CD14-positive monocyte (primary cell): Measurements from ENCODE around the gene HERPUD1. TPM values are rescaled to one million over a fixed set of nuclear protein-coding genes. Genes with fewer than 3 reads are reported as not detected.

Experiments
- DNase-seq, 3 donors: peaks; one replicate each; pipeline ENCODE4 v3.0.0-alpha.2; 2011 to 2022
- H2AFZ ChIP-seq: 2 replicates; pipeline ENCODE4 v1.6.0; 2012; ENCODE audit warnings: mild to moderate bottlenecking, low read depth, low read length, inconsistent platforms; ENCODE audit not compliant: insufficient read depth, poor library complexity, severe bottlenecking
- H3K27ac ChIP-seq, 2 donors: 1 replicate in 1 of 2; 2 replicates in 1 of 2; pipeline ENCODE4 v1.5.1; 2012 to 2013; ENCODE audit warnings: low read length in 2 of 2, control low read depth in 1 of 2, inconsistent platforms in 1 of 2, low read depth in 1 of 2, mild to moderate bottlenecking in 1 of 2
- H3K27me3 ChIP-seq, 2 donors: one replicate each; pipeline versions ENCODE4 v1.6.0 to v1.6.1; 2011 to 2013; ENCODE audit warnings: low read length in 2 of 2; ENCODE audit not compliant: control insufficient read depth in 2 of 2, insufficient read depth in 2 of 2
- H3K36me3 ChIP-seq, 2 donors: replicated peaks in 1 of 2; 1 replicate in 1 of 2; 2 replicates in 1 of 2; pipeline versions ENCODE4 v1.5.1 to v1.6.1; 2012 to 2013; ENCODE audit warnings: low read length in 2 of 2, control low read depth in 1 of 2, inconsistent platforms in 1 of 2, mild to moderate bottlenecking in 1 of 2; ENCODE audit not compliant: insufficient read depth in 2 of 2, control insufficient read depth in 1 of 2
- H3K4me1 ChIP-seq, 2 donors: 1 replicate in 1 of 2; 2 replicates in 1 of 2; pipeline versions ENCODE4 v1.5.1 to v1.6.1; 2012 to 2013; ENCODE audit warnings: low read length in 2 of 2, control low read depth in 1 of 2, inconsistent platforms in 1 of 2, mild to moderate bottlenecking in 1 of 2, moderate library complexity in 1 of 2; ENCODE audit not compliant: insufficient read depth in 2 of 2, control insufficient read depth in 1 of 2
- H3K4me2 ChIP-seq: replicated peaks from 2 replicates; pipeline ENCODE3; 2012; ENCODE audit warnings: low read length, moderate library complexity, mild to moderate bottlenecking; ENCODE audit not compliant: poor library complexity, severe bottlenecking; ENCODE audit errors: extremely low read depth
- H3K4me3 ChIP-seq, 3 experiments: fragments of 200-600 bp in 1 of 3; sonication (generic) in 1 of 3; replicated peaks in 1 of 3; 1 replicate in 2 of 3; 2 replicates in 1 of 3; pipeline ENCODE4 v1.5.1; 2011 to 2013; ENCODE audit warnings: low read length in 3 of 3, mild to moderate bottlenecking in 3 of 3, control low read depth in 2 of 3, low read depth in 2 of 3, inconsistent platforms in 1 of 3, moderate library complexity in 1 of 3
- H3K79me2 ChIP-seq: 2 replicates; pipeline ENCODE4 v1.6.0; 2012; ENCODE audit warnings: mild to moderate bottlenecking, control low read depth, inconsistent platforms, low read length, moderate library complexity; ENCODE audit not compliant: insufficient read depth
- H3K9ac ChIP-seq: 2 replicates; pipeline ENCODE4 v1.6.0; 2017; ENCODE audit warnings: low read length, mild to moderate bottlenecking; ENCODE audit not compliant: insufficient read depth, poor library complexity, severe bottlenecking
- H3K9me3 ChIP-seq, 2 donors: replicated peaks in 1 of 2; 1 replicate in 1 of 2; 2 replicates in 1 of 2; pipeline versions ENCODE4 v1.5.1 to v1.6.1; 2012 to 2013; ENCODE audit warnings: low read length in 2 of 2, control low read depth in 1 of 2; ENCODE audit not compliant: control insufficient read depth in 1 of 2, insufficient read depth in 1 of 2
- H4K20me1 ChIP-seq: 2 replicates; pipeline ENCODE4 v1.6.0; 2012; ENCODE audit warnings: mild to moderate bottlenecking, low read length, control low read depth, moderate library complexity; ENCODE audit not compliant: insufficient read depth
- H3K27ac Mint-ChIP-seq, 7 donors: one replicate each; pipeline ENCODE4 v1.8.0; 2020; ENCODE audit warnings: mild to moderate bottlenecking in 7 of 7, mixed read lengths in 7 of 7, moderate library complexity in 6 of 7, inconsistent platforms in 2 of 7
- H3K27me3 Mint-ChIP-seq, 3 donors: one replicate each; pipeline ENCODE4 v1.8.0; 2021 to 2022; ENCODE audit warnings: low read depth in 3 of 3, mild to moderate bottlenecking in 3 of 3, mixed read lengths in 3 of 3, moderate library complexity in 3 of 3, inconsistent platforms in 1 of 3
- H3K36me3 Mint-ChIP-seq, 2 donors: one replicate each; pipeline ENCODE4 v1.8.0; 2020; ENCODE audit warnings: mixed read lengths in 2 of 2, inconsistent platforms in 1 of 2, mild to moderate bottlenecking in 1 of 2
- H3K4me1 Mint-ChIP-seq: one replicate; pipeline ENCODE4 v1.8.0; 2020; ENCODE audit warnings: mild to moderate bottlenecking, mixed read lengths
- H3K4me3 Mint-ChIP-seq, 2 donors: one replicate each; pipeline ENCODE4 v1.8.0; 2020; ENCODE audit warnings: mild to moderate bottlenecking in 2 of 2, mixed read lengths in 2 of 2, moderate library complexity in 1 of 2
- H3K9me3 Mint-ChIP-seq, 7 donors: one replicate each; pipeline ENCODE4 v1.8.0; 2020 to 2022; ENCODE audit warnings: mixed read lengths in 7 of 7, mild to moderate bottlenecking in 6 of 7, moderate library complexity in 6 of 7, inconsistent platforms in 2 of 7
- WGBS: methylation state at CpG from one replicate; pipeline ENCODE4 v1.1.5; 2013; ENCODE audit warnings: missing lambda C conversion rate; ENCODE audit not compliant: insufficient coverage; 5-methylcytosine and 5-hydroxymethylcytosine counted together
- intact Hi-C, 2 donors: fragments of 100-400 bp; cut with micrococcal nuclease; formaldehyde crosslinking; loops; one replicate each; pipeline versions ENCODE4 v1.15.0 to v1.15.1; 2023
- polyA plus RNA-seq, 3 donors: library from polyadenylated mRNA; depleted of rRNA in 1 of 3; unstranded in 2 of 3; stranded (reverse) in 1 of 3; fragments of 300-500 nt in 2 of 3; fragments of >200 nt in 1 of 3; fragmentation: Illumina TruSeq in 2 of 3; gene quantifications; 1 replicate in 2 of 3; 2 replicates in 1 of 3; pipeline ENCODE4 v1.2.3, GENCODE V29; 2012 to 2021
- TF ChIP-seq, protein P1 (sequence below): fragments of 200-600 bp; IDR thresholded peaks from one replicate; pipeline ENCODE4 v1.8.0; 2022; ENCODE audit warnings: antibody characterized with exemption, mild to moderate bottlenecking

Gene HERPUD1
- polyA plus RNA-seq, 3 donors, result 179 to 454 (median 186) TPM

DNA sequence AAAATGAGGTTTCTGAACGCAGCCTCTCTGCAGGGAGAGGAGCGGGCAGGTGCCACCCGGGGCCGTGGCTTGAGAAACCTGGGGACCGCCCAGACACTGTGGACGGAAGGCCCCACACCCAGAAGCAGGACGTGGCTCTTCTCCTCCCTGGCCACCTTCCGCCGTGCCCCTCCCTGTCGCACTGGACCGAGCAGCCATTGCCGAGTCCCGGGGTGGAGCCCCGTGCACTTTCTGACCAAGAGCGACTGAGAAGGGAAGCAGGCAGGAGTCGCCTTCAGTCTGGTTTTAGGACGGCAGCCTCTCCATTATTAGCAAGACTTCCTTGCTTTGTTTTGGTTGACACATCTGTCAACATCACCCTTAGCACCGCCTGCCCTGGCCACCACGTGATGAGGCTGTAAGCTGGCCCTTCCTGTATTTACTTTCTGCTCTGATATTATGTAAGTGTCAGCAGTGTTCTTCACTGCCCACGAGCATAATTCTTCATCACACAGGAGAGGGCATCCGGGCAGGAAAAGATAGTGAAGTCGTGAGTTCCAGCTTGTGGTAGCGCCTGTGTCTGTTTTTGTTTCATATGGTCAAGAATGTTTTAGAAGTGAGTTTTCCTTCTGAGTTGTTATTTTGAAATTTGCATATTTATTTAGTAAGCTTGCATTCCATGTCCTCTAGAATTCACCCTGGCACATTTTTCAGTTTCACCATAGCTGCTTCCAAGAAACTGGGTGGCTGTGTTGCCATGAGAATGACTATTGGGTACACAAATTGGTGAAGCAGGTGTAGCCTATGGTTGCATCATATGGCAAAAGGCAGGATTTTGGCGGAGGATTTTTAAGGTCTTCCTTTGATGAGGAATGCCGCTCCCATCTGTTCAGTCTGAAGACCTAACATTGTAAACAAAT is 1.0 kb downstream of the HERPUD1 start:
- Mint-ChIP-seq H3K4me3 (peak overlapping the region; percentile 97 to 98), H3K27ac (peak overlapping the region; percentile 98 to 99 (median 98)), H3K27me3 (peaks cover 0 to 2% (median 0%) of the 10 kb centered on the region in 3 donors), H3K9me3 (peaks cover 0 to 2% (median 0%) of the 10 kb centered on the region in 7 donors), H3K36me3 (peaks cover 38 to 47% of the 10 kb centered on the region in 2 donors), H3K4me1 (peaks cover 39% of the 10 kb centered on the region)
- Histone ChIP-seq H3K27me3 (no peaks in the 10 kb centered on the region), H3K4me3 (peak overlapping the region; percentile 94 to 97 (median 96)), H3K36me3 (peaks cover 31 to 47% of the 10 kb centered on the region in 2 donors), H3K4me1 (peaks cover 30 to 41% of the 10 kb centered on the region in 2 donors), H2AFZ (no peak overlapping the region), H4K20me1 (peaks cover 59% of the 10 kb centered on the region), H3K79me2 (peaks cover 60% of the 10 kb centered on the region), H3K9me3 (no peaks in the 10 kb centered on the region), H3K27ac (peak overlapping the region; percentile 97 to 99), H3K4me2 (peak overlapping the region; percentile 94), H3K9ac (peak overlapping the region; percentile 100)
- WGBS, result 0% methylated on average over 17 of the region's 25 CpGs
- intact Hi-C loops, result loop anchor here (5.0 to 10.0 kb wide), 3 partner anchors 58 to 254 kb away; partner anchors contain the start of genes PSME3IP1 (in 1 of the 2), RSPRY1 (in 1 of the 2) and SLC12A3 (in 1 of the 2)
- TF ChIP-seq, protein P1, sequence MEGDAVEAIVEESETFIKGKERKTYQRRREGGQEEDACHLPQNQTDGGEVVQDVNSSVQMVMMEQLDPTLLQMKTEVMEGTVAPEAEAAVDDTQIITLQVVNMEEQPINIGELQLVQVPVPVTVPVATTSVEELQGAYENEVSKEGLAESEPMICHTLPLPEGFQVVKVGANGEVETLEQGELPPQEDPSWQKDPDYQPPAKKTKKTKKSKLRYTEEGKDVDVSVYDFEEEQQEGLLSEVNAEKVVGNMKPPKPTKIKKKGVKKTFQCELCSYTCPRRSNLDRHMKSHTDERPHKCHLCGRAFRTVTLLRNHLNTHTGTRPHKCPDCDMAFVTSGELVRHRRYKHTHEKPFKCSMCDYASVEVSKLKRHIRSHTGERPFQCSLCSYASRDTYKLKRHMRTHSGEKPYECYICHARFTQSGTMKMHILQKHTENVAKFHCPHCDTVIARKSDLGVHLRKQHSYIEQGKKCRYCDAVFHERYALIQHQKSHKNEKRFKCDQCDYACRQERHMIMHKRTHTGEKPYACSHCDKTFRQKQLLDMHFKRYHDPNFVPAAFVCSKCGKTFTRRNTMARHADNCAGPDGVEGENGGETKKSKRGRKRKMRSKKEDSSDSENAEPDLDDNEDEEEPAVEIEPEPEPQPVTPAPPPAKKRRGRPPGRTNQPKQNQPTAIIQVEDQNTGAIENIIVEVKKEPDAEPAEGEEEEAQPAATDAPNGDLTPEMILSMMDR, result no peak
- peak; percentile 91 to 95 (median 91) for DNase-seq

DNA sequence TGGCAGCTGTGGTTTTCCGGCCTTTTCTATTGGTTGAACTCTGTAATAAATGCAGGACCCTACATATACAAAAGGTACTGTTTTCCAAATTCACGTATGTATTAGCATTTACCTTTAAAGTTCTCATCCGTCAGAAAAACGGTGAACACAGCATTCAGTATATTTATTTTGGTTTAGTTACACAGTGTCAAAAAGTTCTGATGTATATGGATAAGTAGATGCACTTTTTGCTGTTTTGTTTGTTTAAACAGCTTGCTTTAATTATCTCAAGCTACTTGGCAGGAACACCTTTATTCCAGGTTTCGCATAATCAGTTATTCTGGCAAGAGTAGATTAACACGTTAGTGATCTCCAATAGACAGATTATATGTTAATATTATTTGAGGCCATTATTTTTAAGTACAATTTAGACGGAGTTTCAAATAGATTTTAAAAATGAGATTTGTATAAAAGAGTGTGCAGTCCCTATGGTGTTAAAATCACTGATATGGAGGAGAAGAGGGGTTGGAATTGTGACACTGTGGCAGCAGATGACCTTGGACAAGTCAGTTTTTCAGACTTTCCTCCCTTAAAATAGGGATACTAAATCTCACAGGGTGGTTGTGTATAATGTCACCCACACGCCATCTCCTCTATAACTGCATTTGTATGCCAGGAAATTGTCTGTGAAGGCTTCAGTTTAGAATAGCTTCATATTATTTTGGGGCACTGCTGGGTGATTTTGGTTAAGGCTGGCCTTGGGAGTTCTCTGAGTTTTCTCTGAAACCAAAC is 2.1 kb downstream of the HERPUD1 start:
- Mint-ChIP-seq H3K27me3 (no peaks in the 10 kb centered on the region), H3K4me1 (peaks cover 40% of the 10 kb centered on the region), H3K4me3 (peak overlapping the region; percentile 97 to 98), H3K9me3 (peaks cover 0 to 2% (median 0%) of the 10 kb centered on the region in 7 donors), H3K27ac (peak overlapping the region in 5 of 7 donors; percentile 11 to 99 (median 42)), H3K36me3 (peaks cover 48 to 58% of the 10 kb centered on the region in 2 donors)
- intact Hi-C loops, result loop anchor here (5.0 to 10.0 kb wide), 3 partner anchors 59 to 253 kb away; partner anchors contain the start of genes PSME3IP1 (in 1 of the 2), RSPRY1 (in 1 of the 2) and SLC12A3 (in 1 of the 2)
- peaks cover 30 to 41% of the 10 kb centered on the region in 2 donors for H3K4me1 ChIP-seq
- no peak for DNase-seq
- no peaks in the 10 kb centered on the region for H3K9me3 ChIP-seq
- H4K20me1 ChIP-seq, result peaks cover 69% of the 10 kb centered on the region
- peak overlapping the region; percentile 94 to 97 (median 96) for H3K4me3 ChIP-seq
- peaks cover 70% of the 10 kb centered on the region for H3K79me2 ChIP-seq
- no peaks in the 10 kb centered on the region for H3K27me3 ChIP-seq
- H2AFZ ChIP-seq, result no peak overlapping the region
- TF ChIP-seq, protein P1, result no peak
- H3K9ac ChIP-seq, result peak overlapping the region; percentile 100
- no CpG with 5 or more reads among the region's 8 CpGs for WGBS
- H3K4me2 ChIP-seq, result peak overlapping the region; percentile 94
- peaks cover 40 to 58% of the 10 kb centered on the region in 2 donors for H3K36me3 ChIP-seq
- peak overlapping the region in 1 of 2 donors; percentile 99 for H3K27ac ChIP-seq
